Peyer's patch (tissue), 4 donors: ENCODE results near the gene HPS1. TPM values are rescaled to one million over a fixed set of nuclear protein-coding genes. Genes with fewer than 3 reads are reported as not detected.

Experiments
- DNase-seq, 3 donors: peaks; one replicate each; pipeline ENCODE4 v3.0.0-alpha.2; 2017 to 2019
- H3K27ac ChIP-seq, 4 donors: fragments of 200-600 bp; sonication (generic); one replicate each; pipeline ENCODE4 v1.5.1; 2016 to 2019
- H3K27me3 ChIP-seq, 2 donors: fragments of 200-600 bp; sonication (generic); one replicate each; pipeline ENCODE4 v1.5.1; 2019
- H3K36me3 ChIP-seq, 3 donors: fragments of 200-600 bp; sonication (generic); one replicate each; pipeline ENCODE4 v1.5.1; 2016 to 2019
- H3K4me1 ChIP-seq, 4 donors: fragments of 200-600 bp; sonication (generic); one replicate each; pipeline ENCODE4 v1.5.1; 2016 to 2019
- H3K4me3 ChIP-seq, 4 donors: fragments of 200-600 bp; sonication (generic); 1 replicate in 3 of 4; 2 replicates in 1 of 4; pipeline ENCODE4 v1.5.1; 2016 to 2019; ENCODE audit warnings: mild to moderate bottlenecking in 1 of 4
- H3K9me3 ChIP-seq, 4 donors: fragments of 200-600 bp; sonication (generic); one replicate each; pipeline ENCODE4 v1.5.1; 2016 to 2019; ENCODE audit warnings: mild to moderate bottlenecking in 1 of 4
- CTCF ChIP-seq, 6 experiments: fragments of 450-650 bp in 4 of 6; fragments of 200-600 bp in 2 of 6; sonication (generic) in 1 of 6; IDR thresholded peaks; one replicate each; pipeline ENCODE4 v1.5.1; 2017 to 2019; ENCODE audit warnings: antibody characterized with exemption in 6 of 6, mild to moderate bottlenecking in 3 of 6, moderate library complexity in 1 of 6
- POLR2A ChIP-seq, 2 donors: fragments of 450-650 bp; IDR thresholded peaks; one replicate each; pipeline ENCODE4 v1.5.1; 2017; ENCODE audit warnings: antibody characterized with exemption in 2 of 2, mild to moderate bottlenecking in 2 of 2, moderate library complexity in 2 of 2
- total RNA-seq, 4 donors: library from RNA; depleted of rRNA; stranded (reverse); fragments of >200 nt; gene quantifications; one replicate each; pipeline ENCODE4 v1.1.0, GENCODE V29; 2016

The HPS1 gene
- total RNA-seq, 4 donors from 2014 or later, result 109 to 221 (median 136) TPM

GRCh38 chr10:98463016-98463415 lies 16.3 kb upstream of the HPS1 start:
- H3K4me1 ChIP-seq, result no peaks in the 10 kb centered on the region
- H3K4me3 ChIP-seq, result no peak overlapping the region
- H3K36me3 ChIP-seq, result no peaks in the 10 kb centered on the region
- no peaks in the 10 kb centered on the region for H3K9me3 ChIP-seq
- H3K27me3 ChIP-seq, result no peaks in the 10 kb centered on the region
- H3K27ac ChIP-seq, result no peak overlapping the region
- TF ChIP-seq CTCF (IDR thresholded peaks at IDR 0.05), result no peak
- no peak for TF ChIP-seq POLR2A (IDR thresholded peaks at IDR 0.05)
- no peak for DNase-seq

- TF ChIP-seq CTCF (IDR thresholded peaks at IDR 0.05), result no peak
- TF ChIP-seq POLR2A (IDR thresholded peaks at IDR 0.05), result no peak
- Histone ChIP-seq H3K4me3 (no peak overlapping the region), H3K9me3 (no peaks in the 10 kb centered on the region), H3K36me3 (no peaks in the 10 kb centered on the region), H3K27ac (peak overlapping the region in 2 of 4 donors; percentile 52 to 73), H3K4me1 (no peaks in the 10 kb centered on the region), H3K27me3 (no peaks in the 10 kb centered on the region)
- DNase-seq, result no peak
These were observed 14.7 kb upstream of the HPS1 start for GRCh38 chr10:98461500-98461842.

GRCh38 chr10:98460837-98461499 lies 14.2 kb upstream of the HPS1 start:
- Histone ChIP-seq H3K4me3 (no peak overlapping the region), H3K36me3 (no peaks in the 10 kb centered on the region), H3K9me3 (no peaks in the 10 kb centered on the region), H3K27me3 (no peaks in the 10 kb centered on the region), H3K27ac (peak overlapping the region in 2 of 4 donors; percentile 52 to 73), H3K4me1 (no peaks in the 10 kb centered on the region)
- peak in 1 of 3 donors; percentile 76 for DNase-seq
- TF ChIP-seq CTCF (IDR thresholded peaks at IDR 0.05), result no peak

GRCh38 chr10:98458809-98459784 lies 12.4 kb upstream of the HPS1 start:
- Histone ChIP-seq H3K4me3 (no peak overlapping the region), H3K9me3 (no peaks in the 10 kb centered on the region), H3K36me3 (no peaks in the 10 kb centered on the region), H3K27me3 (no peaks in the 10 kb centered on the region), H3K27ac (no peak overlapping the region), H3K4me1 (no peaks in the 10 kb centered on the region)
- TF ChIP-seq POLR2A (IDR thresholded peaks at IDR 0.05) (no peak), CTCF (IDR thresholded peaks at IDR 0.05) (no peak)
- DNase-seq, result no peak

GRCh38 chr10:98457721-98458120 lies 11.0 kb upstream of the HPS1 start:
- no peaks in the 10 kb centered on the region for H3K4me1 ChIP-seq
- no peak overlapping the region for H3K27ac ChIP-seq
- H3K9me3 ChIP-seq, result no peaks in the 10 kb centered on the region
- TF ChIP-seq POLR2A (IDR thresholded peaks at IDR 0.05) (no peak), CTCF (IDR thresholded peaks at IDR 0.05) (no peak)
- no peak for DNase-seq
- no peak overlapping the region for H3K4me3 ChIP-seq
- H3K27me3 ChIP-seq, result no peaks in the 10 kb centered on the region
- H3K36me3 ChIP-seq, result no peaks in the 10 kb centered on the region
